Peyer's patch (tissue), 4 donors: ENCODE results near the gene NPLOC4. TPM values are rescaled to one million over a fixed set of nuclear protein-coding genes. Genes with fewer than 3 reads are reported as not detected.
A peak's percentile ranks its signal among the peaks of the same experiment; 100 is the strongest.

Source experiments
- DNase-seq, 3 donors: peaks; one replicate each; pipeline ENCODE4 v3.0.0-alpha.2; 2017 to 2019
- H3K27ac ChIP-seq, 4 donors: fragments of 200-600 bp; sonication (generic); one replicate each; pipeline ENCODE4 v1.5.1; 2016 to 2019
- H3K27me3 ChIP-seq, 2 donors: fragments of 200-600 bp; sonication (generic); one replicate each; pipeline ENCODE4 v1.5.1; 2019
- H3K36me3 ChIP-seq, 3 donors: fragments of 200-600 bp; sonication (generic); one replicate each; pipeline ENCODE4 v1.5.1; 2016 to 2019
- H3K4me1 ChIP-seq, 4 donors: fragments of 200-600 bp; sonication (generic); one replicate each; pipeline ENCODE4 v1.5.1; 2016 to 2019
- H3K4me3 ChIP-seq, 4 donors: fragments of 200-600 bp; sonication (generic); 1 replicate in 3 of 4; 2 replicates in 1 of 4; pipeline ENCODE4 v1.5.1; 2016 to 2019; ENCODE audit warnings: mild to moderate bottlenecking in 1 of 4
- H3K9me3 ChIP-seq, 4 donors: fragments of 200-600 bp; sonication (generic); one replicate each; pipeline ENCODE4 v1.5.1; 2016 to 2019; ENCODE audit warnings: mild to moderate bottlenecking in 1 of 4
- CTCF ChIP-seq, 6 experiments: fragments of 450-650 bp in 4 of 6; fragments of 200-600 bp in 2 of 6; sonication (generic) in 1 of 6; IDR thresholded peaks; one replicate each; pipeline ENCODE4 v1.5.1; 2017 to 2019; ENCODE audit warnings: antibody characterized with exemption in 6 of 6, mild to moderate bottlenecking in 3 of 6, moderate library complexity in 1 of 6
- POLR2A ChIP-seq, 2 donors: fragments of 450-650 bp; IDR thresholded peaks; one replicate each; pipeline ENCODE4 v1.5.1; 2017; ENCODE audit warnings: antibody characterized with exemption in 2 of 2, mild to moderate bottlenecking in 2 of 2, moderate library complexity in 2 of 2
- total RNA-seq, 4 donors: library from RNA; depleted of rRNA; stranded (reverse); fragments of >200 nt; gene quantifications; one replicate each; pipeline ENCODE4 v1.1.0, GENCODE V29; 2016

NPLOC4 gene
- total RNA-seq, 4 donors from 2014 or later = 77.2 to 911 (median 122) TPM

- Histone ChIP-seq H3K36me3 (peaks cover 0 to 24% (median 0%) of the 10 kb centered on the region in 3 donors), H3K27me3 (no peaks in the 10 kb centered on the region), H3K4me1 (peaks cover 4 to 40% (median 25%) of the 10 kb centered on the region in 4 donors), H3K4me3 (peak overlapping the region; percentile 91 to 100 (median 98)), H3K9me3 (no peaks in the 10 kb centered on the region), H3K27ac (peak overlapping the region; percentile 85 to 98 (median 88))
- no peak for DNase-seq
- TF ChIP-seq CTCF (IDR thresholded peaks at IDR 0.05) (no peak), POLR2A (IDR thresholded peaks at IDR 0.05) (no peak)
Observed at GRCh38 chr17:81553616-81554181, 83.2 kb downstream of the NPLOC4 start.

- peaks cover 4 to 40% (median 25%) of the 10 kb centered on the region in 4 donors for H3K4me1 ChIP-seq
- DNase-seq = peak; percentile 91 to 93 (median 91)
- TF ChIP-seq POLR2A (IDR thresholded peaks at IDR 0.05) (no peak), CTCF (IDR thresholded peaks at IDR 0.05) (peak in 2 of 6 experiments; percentile 4 to 16)
- H3K27ac ChIP-seq = peak overlapping the region; percentile 85 to 98 (median 88)
- no peaks in the 10 kb centered on the region for H3K27me3 ChIP-seq
- H3K36me3 ChIP-seq = peaks cover 0 to 23% (median 0%) of the 10 kb centered on the region in 3 donors
- H3K4me3 ChIP-seq = peak overlapping the region; percentile 91 to 100 (median 98)
- no peaks in the 10 kb centered on the region for H3K9me3 ChIP-seq
Observed at GRCh38 chr17:81553018-81553615, 83.8 kb downstream of the NPLOC4 start.

- Histone ChIP-seq H3K36me3 (peaks cover 0 to 25% (median 0%) of the 10 kb centered on the region in 3 donors), H3K9me3 (no peaks in the 10 kb centered on the region), H3K27ac (peak within 1 kb of the TSS; percentile 85 to 98 (median 88)), H3K27me3 (no peaks in the 10 kb centered on the region), H3K4me3 (peak within 1 kb of the TSS; percentile 91 to 100 (median 98)), H3K4me1 (peaks cover 4 to 40% (median 25%) of the 10 kb centered on the region in 4 donors)
- DNase-seq = peak; percentile 75 to 90 (median 89)
- TF ChIP-seq POLR2A (IDR thresholded peaks at IDR 0.05) (peak; percentile 55 to 75), CTCF (IDR thresholded peaks at IDR 0.05) (peak in 1 of 6 experiments; percentile 10)
Observed at GRCh38 chr17:81552244-81553017, 84.5 kb downstream of the NPLOC4 start, which contains the start of gene FAAP100. Gene FAAP100, minus strand, starts transcription at chr17:81552353. Its CDS starts 23 bp downstream, at chr17:81552330.

GRCh38 chr17:81551458-81552243, 85.3 kb downstream of the NPLOC4 start:
- TF ChIP-seq POLR2A (IDR thresholded peaks at IDR 0.05) (no peak), CTCF (IDR thresholded peaks at IDR 0.05) (no peak)
- peaks cover 4 to 34% (median 24%) of the 10 kb centered on the region in 4 donors for H3K4me1 ChIP-seq
- H3K36me3 ChIP-seq = peaks cover 0 to 33% (median 0%) of the 10 kb centered on the region in 3 donors
- no peaks in the 10 kb centered on the region for H3K9me3 ChIP-seq
- H3K27ac ChIP-seq = peak overlapping the region; percentile 85 to 98 (median 88)
- H3K27me3 ChIP-seq = no peaks in the 10 kb centered on the region
- peak; percentile 33 to 69 (median 67) for DNase-seq
- peak overlapping the region; percentile 91 to 100 (median 98) for H3K4me3 ChIP-seq
